Spleen (tissue), 11 donors: ENCODE measurements around the gene FUT4. TPM values are rescaled to one million over a fixed set of nuclear protein-coding genes. Genes with fewer than 3 reads are reported as not detected.
"Not testable (repeated sequence)": the region's sequence is repeated elsewhere in the genome, so short reads cannot be mapped to it uniquely, and the experiment has no call there.

Source experiments
- DNase-seq: peaks from one replicate; pipeline ENCODE4 v3.0.0-alpha.2; 2020
- H3K27ac ChIP-seq, 8 donors: fragments of 200-600 bp; sonication (generic) in 7 of 8; 1 replicate in 4 of 8; 2 replicates in 4 of 8; pipeline versions ENCODE4 v1.5.0 to v1.8.0; 2016 to 2021; ENCODE audit warnings: inconsistent platforms in 4 of 8, mild to moderate bottlenecking in 4 of 8, moderate library complexity in 1 of 8
- H3K27me3 ChIP-seq, 7 donors: fragments of 200-600 bp; sonication (generic) in 6 of 7; replicated peaks in 1 of 7; 1 replicate in 4 of 7; 2 replicates in 3 of 7; pipeline versions ENCODE4 v1.5.0 to v1.8.0; 2016 to 2021; ENCODE audit warnings: inconsistent platforms in 3 of 7, mild to moderate bottlenecking in 1 of 7
- H3K36me3 ChIP-seq, 6 donors: fragments of 200-600 bp; sonication (generic) in 5 of 6; 1 replicate in 4 of 6; 2 replicates in 2 of 6; pipeline versions ENCODE4 v1.5.0 to v1.8.0; 2016 to 2021; ENCODE audit warnings: inconsistent platforms in 2 of 6
- H3K4me1 ChIP-seq, 6 donors: fragments of 200-600 bp; sonication (generic) in 5 of 6; 1 replicate in 3 of 6; 2 replicates in 3 of 6; pipeline versions ENCODE4 v1.5.0 to v1.8.0; 2016 to 2021; ENCODE audit warnings: inconsistent platforms in 3 of 6
- H3K4me3 ChIP-seq, 8 donors: fragments of 200-600 bp; sonication (generic) in 7 of 8; 1 replicate in 4 of 8; 2 replicates in 4 of 8; pipeline versions ENCODE4 v1.5.0 to v1.8.0; 2016 to 2021; ENCODE audit warnings: inconsistent platforms in 4 of 8, mild to moderate bottlenecking in 4 of 8, moderate library complexity in 2 of 8
- H3K9me3 ChIP-seq, 8 donors: fragments of 200-600 bp; sonication (generic) in 7 of 8; 1 replicate in 4 of 8; 2 replicates in 4 of 8; pipeline versions ENCODE4 v1.5.0 to v1.8.0; 2016 to 2021; ENCODE audit warnings: inconsistent platforms in 4 of 8
- CTCF ChIP-seq, 11 experiments: fragments of 200-600 bp in 7 of 11; fragments of 450-650 bp in 4 of 11; sonication (generic) in 4 of 11; IDR thresholded peaks in 8 of 11; conservative IDR thresholded peaks in 3 of 11; 1 replicate in 7 of 11; 2 replicates in 4 of 11; pipeline versions ENCODE4 v1.4.0 to v1.8.0; 2016 to 2021; ENCODE audit warnings: antibody characterized with exemption in 11 of 11, inconsistent platforms in 4 of 11, mild to moderate bottlenecking in 1 of 11
- POLR2A ChIP-seq, 3 donors: fragments of 450-650 bp; IDR thresholded peaks; one replicate each; pipeline ENCODE4 v1.5.1; 2017; ENCODE audit warnings: antibody characterized with exemption in 3 of 3, mild to moderate bottlenecking in 1 of 3
- POLR2AphosphoS5 ChIP-seq, 3 donors: sonication (generic); formaldehyde crosslinking; IDR thresholded peaks; one replicate each; pipeline ENCODE4 v1.5.1; 2017; ENCODE audit warnings: antibody characterized with exemption in 3 of 3
- WGBS, 5 donors: extraction: QIAGEN DNeasy Blood & Tissue Kit in 3 of 5; methylation state at CpG; one replicate each; pipeline versions ENCODE4 v1.1.5 to v1.1.7; 2013 to 2018; 5-methylcytosine and 5-hydroxymethylcytosine counted together
- intact Hi-C: fragments of 100-400 bp; cut with DNase I; formaldehyde crosslinking; loops from one replicate; pipeline ENCODE4 v1.15.0; 2023; ENCODE audit warnings: low total_unique reads
- polyA plus RNA-seq, 3 donors: library from polyadenylated mRNA; stranded (reverse); fragments of 200-250 nt; gene quantifications; one replicate each; pipeline ENCODE4 v1.2.1, GENCODE V29; 2013
- total RNA-seq, 7 donors: library from RNA; depleted of rRNA in 3 of 7; stranded (reverse); fragments of >200 nt in 3 of 7; fragmentation: NEBNext Ultra II Directional in 4 of 7; extraction: Animal tissue kit (Norgen Biotek cat#: 25700) in 4 of 7; gene quantifications; one replicate each; pipeline versions ENCODE4 v1.1.0 to v1.2.1, GENCODE V29; 2016 to 2021
- donor health status: healthy with polysubstance abuse.
- donor health status: DM: no; HTN: no; CAD: no; lungs with moderate emphysema.
- donor health status: DM: no; HTN: no; CAD: no.
- donor health status: Bipolar disorder and iron deficiency.
- donor health status: healthy.
- donor health status: DM: no; HTN: no; CAD: no.
- donor health status: DM: yes; HTN: yes; CAD: no.

FUT4 gene
- total and polyA plus RNA-seq, 10 donors: 1.6 to 12.8 (median 9.8) TPM

- WGBS, 5 donors: 84 to 92% (median 89%) methylated on average over 4 of the region's 4 CpGs
- TF ChIP-seq POLR2AphosphoS5 (IDR thresholded peaks at IDR 0.05) (no peak), POLR2A (IDR thresholded peaks at IDR 0.05) (no peak), CTCF (IDR thresholded peaks at IDR 0.05 in 8 of 11, conservative IDR thresholded peaks at IDR 0.05 in 3 of 11) (no peak)
- Histone ChIP-seq H3K27ac (no peak overlapping the region), H3K4me1 (peaks cover 0 to 18% (median 0%) of the 10 kb centered on the region in 6 donors), H3K27me3 (no peaks in the 10 kb centered on the region), H3K9me3 (no peaks in the 10 kb centered on the region), H3K36me3 (no peaks in the 10 kb centered on the region), H3K4me3 (no peak overlapping the region)
- intact Hi-C loops: no loop called here
- DNase-seq: no peak
These were observed 25.0 kb downstream of the FUT4 start for GRCh38 chr11:94568717-94569116.

- H3K4me3 ChIP-seq, intact Hi-C loops, DNase-seq, H3K27me3 ChIP-seq, H3K36me3 ChIP-seq, H3K27ac ChIP-seq, H3K9me3 ChIP-seq: not testable (repeated sequence)
- WGBS, 5 donors: 31 to 62% (median 40%) methylated on average over 2 of the region's 2 CpGs
- peaks cover 0 to 24% (median 2%) of the 10 kb centered on the region in 6 donors for H3K4me1 ChIP-seq
These were observed 29.3 kb downstream of the FUT4 start for GRCh38 chr11:94572975-94573374.

- intact Hi-C loops: no loop called here
- Histone ChIP-seq H3K4me3 (peak overlapping the region in 1 of 8 donors; percentile 45), H3K4me1 (peaks cover 0 to 24% (median 2%) of the 10 kb centered on the region in 6 donors), H3K27me3 (no peaks in the 10 kb centered on the region), H3K9me3 (no peaks in the 10 kb centered on the region), H3K36me3 (no peaks in the 10 kb centered on the region), H3K27ac (peak overlapping the region in 7 of 8 donors; percentile 31 to 84 (median 77))
- 37 to 74% (median 66%) methylated on average over 13 of the region's 13 CpGs for WGBS, 5 donors
- TF ChIP-seq POLR2AphosphoS5 (IDR thresholded peaks at IDR 0.05) (no peak), CTCF (IDR thresholded peaks at IDR 0.05 in 8 of 11, conservative IDR thresholded peaks at IDR 0.05 in 3 of 11) (no peak), POLR2A (IDR thresholded peaks at IDR 0.05) (no peak)
- DNase-seq: no peak
These were observed 30.7 kb downstream of the FUT4 start for GRCh38 chr11:94574193-94574961.

- intact Hi-C loops: no loop called here
- peak overlapping the region in 1 of 8 donors; percentile 81 for H3K27ac ChIP-seq
- no peak for DNase-seq
- no peaks in the 10 kb centered on the region for H3K36me3 ChIP-seq
- H3K27me3 ChIP-seq: no peaks in the 10 kb centered on the region
- TF ChIP-seq POLR2A (IDR thresholded peaks at IDR 0.05) (no peak), CTCF (IDR thresholded peaks at IDR 0.05 in 8 of 11, conservative IDR thresholded peaks at IDR 0.05 in 3 of 11) (no peak), POLR2AphosphoS5 (IDR thresholded peaks at IDR 0.05) (no peak)
- peaks cover 0 to 25% (median 2%) of the 10 kb centered on the region in 6 donors for H3K4me1 ChIP-seq
- no peak overlapping the region for H3K4me3 ChIP-seq
- WGBS, 5 donors: 60 to 83% (median 73%) methylated on average over 5 of the region's 5 CpGs
- no peaks in the 10 kb centered on the region for H3K9me3 ChIP-seq
These were observed 32.6 kb downstream of the FUT4 start for GRCh38 chr11:94576306-94576705.
